Panc1 (cell line): ENCODE measurements around the gene KIRREL3. TPM values are rescaled to one million over a fixed set of nuclear protein-coding genes. Genes with fewer than 3 reads are reported as not detected.

Source experiments
- ATAC-seq: fragments of 200-7000 bp; cut with Tn5 transposase; 2 replicates; pipeline ENCODE4 v1.9.1; 2020; ENCODE audit warnings: mild to moderate bottlenecking, moderate library complexity
- BruUV-seq: library from RNA; stranded (reverse); fragments of 400-500 nt; replicated peaks from 2 replicates; lab custom pipeline; 2021; lab: Mats Ljungman, UMichigan
- CTCF ChIA-PET: fragments of 300-600 bp; sonication (Branson Sonifier 250); formaldehyde crosslinking; loops from one replicate; lab custom pipeline; 2022; ENCODE audit warnings: antibody characterized with exemption; lab: Charles Lee
- POLR2A ChIA-PET: fragments of 300-600 bp; sonication (Branson Sonifier 250); formaldehyde crosslinking; loops from one replicate; lab custom pipeline; 2022; ENCODE audit warnings: antibody characterized with exemption; lab: Charles Lee
- DNase-seq: peaks from one replicate; pipeline ENCODE4 v3.0.0-alpha.2; 2010; ENCODE audit warnings: low read depth, low spot score
- H3K27ac ChIP-seq: 2 replicates; pipeline ENCODE4 v1.5.1; 2011; ENCODE audit warnings: mild to moderate bottlenecking, low read length, inconsistent platforms
- H3K27me3 ChIP-seq: fragments of 200-500 bp; sonication (Bioruptor generic); 2 replicates; pipeline ENCODE4 v1.6.0; 2014; ENCODE audit warnings: low read length, inconsistent platforms; ENCODE audit not compliant: control insufficient read depth, insufficient read depth
- H3K36me3 ChIP-seq: fragments of 200-500 bp; sonication (Bioruptor generic); 2 replicates; pipeline ENCODE4 v1.5.1; 2014; ENCODE audit warnings: inconsistent platforms, mild to moderate bottlenecking, low read length, moderate library complexity; ENCODE audit not compliant: control insufficient read depth, insufficient read depth
- H3K4me1 ChIP-seq: 2 replicates; pipeline ENCODE4 v1.5.1; 2011; ENCODE audit warnings: inconsistent platforms, mild to moderate bottlenecking, low read length, moderate library complexity; ENCODE audit not compliant: control insufficient read depth, insufficient read depth
- H3K4me3 ChIP-seq, 2 experiments: 2 replicates each; pipeline ENCODE4 v1.5.1; 2011 to 2012; ENCODE audit warnings: low read depth in 2 of 2, low read length in 2 of 2, mild to moderate bottlenecking in 2 of 2, inconsistent platforms in 1 of 2, moderate library complexity in 1 of 2
- H3K9me3 ChIP-seq: fragments of 200-500 bp; sonication (Bioruptor generic); 2 replicates; pipeline ENCODE4 v1.5.1; 2014; ENCODE audit warnings: low read depth, mild to moderate bottlenecking, inconsistent platforms, low read length, moderate library complexity; ENCODE audit not compliant: control insufficient read depth, insufficient read depth
- CTCF ChIP-seq: fragments of 450-650 bp; IDR thresholded peaks from 2 replicates; pipeline ENCODE4 v1.5.1; 2017; ENCODE audit warnings: mild to moderate bottlenecking
- POLR2AphosphoS5 ChIP-seq: IDR thresholded peaks from 2 replicates; pipeline ENCODE4 v1.6.1; 2012; ENCODE audit warnings: mild to moderate bottlenecking, low read depth, low read length, moderate library complexity
- SIN3A ChIP-seq: IDR thresholded peaks from 2 replicates; pipeline ENCODE4 v1.6.1; 2012; ENCODE audit warnings: low read depth, mild to moderate bottlenecking, low read length, moderate library complexity, borderline replicate concordance; ENCODE audit not compliant: insufficient read depth
- TCF7L2 ChIP-seq: IDR thresholded peaks from 2 replicates; pipeline ENCODE4 v1.6.1; 2011; ENCODE audit warnings: mild to moderate bottlenecking, low read depth, low read length, inconsistent platforms
- in situ Hi-C: cut with HindIII; loops from 2 replicates; pipeline ENCODE4 v1.10.0; 2016; ENCODE audit warnings: low sequenced_read_pairs, low pct_unique_long_range_greater_than_20kb
- intact Hi-C: fragments of 100-400 bp; cut with micrococcal nuclease; formaldehyde crosslinking; loops from one replicate; pipeline ENCODE4 v1.10.0; 2022; ENCODE audit not compliant: unreplicated experiment
- total RNA-seq: library from RNA; stranded (reverse); gene quantifications from one replicate; pipeline ENCODE4 v1.2.1, GENCODE V29; 2021; ENCODE audit not compliant: unreplicated experiment
- TF ChIP-seq, protein P1 (sequence below), 2 experiments: IDR thresholded peaks; 2 replicates each; pipeline ENCODE4 v1.6.1; 2011 to 2012; ENCODE audit warnings: low read depth in 2 of 2, control low read depth in 1 of 2, low read length in 1 of 2, mild to moderate bottlenecking in 1 of 2, moderate library complexity in 1 of 2; ENCODE audit not compliant: insufficient read depth in 1 of 2

Gene KIRREL3
- total RNA-seq, 1 experiment from 2014 or later = 0.36 TPM

DNA sequence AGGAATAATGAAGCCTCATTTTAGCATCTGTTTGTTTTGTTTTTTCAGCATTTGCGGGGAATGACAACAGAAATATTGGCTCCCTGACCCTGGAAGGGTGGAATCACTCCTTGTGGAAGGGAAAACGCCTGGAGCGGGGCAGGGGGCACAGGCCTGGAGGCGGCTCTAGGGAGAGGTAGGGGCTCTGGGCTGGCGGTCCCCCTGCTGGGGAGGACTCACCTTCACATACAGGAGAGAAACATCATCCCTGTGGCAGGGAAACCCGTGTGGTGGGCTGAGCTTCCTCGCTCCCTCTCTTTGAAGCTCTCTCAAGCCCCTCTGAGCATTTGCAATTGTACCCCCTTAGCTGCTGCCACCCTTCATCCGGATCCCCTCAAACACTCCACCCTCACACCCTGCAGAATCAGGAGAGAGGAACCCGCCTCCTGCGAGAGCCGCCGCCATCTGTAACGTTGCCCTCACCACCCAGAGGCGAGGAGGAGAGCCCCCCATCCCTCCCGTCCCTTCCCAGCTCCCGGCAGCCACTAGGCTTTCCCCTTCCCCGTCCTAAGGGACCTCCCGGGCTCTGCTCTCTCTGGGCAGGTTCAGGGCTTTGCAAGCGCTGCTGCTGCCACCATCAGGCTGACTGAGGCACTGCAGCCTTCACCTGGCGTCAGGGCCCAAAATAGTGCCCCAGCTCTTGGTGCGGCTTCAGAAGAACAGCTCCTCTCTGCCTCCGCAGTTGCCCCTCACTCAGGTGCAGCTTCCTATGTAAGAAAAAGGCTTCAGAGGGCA lies 10.4 kb downstream of the KIRREL3 start:
- peak; percentile 39 for DNase-seq
- ATAC-seq = peak; percentile 92
- POLR2A ChIA-PET = no interaction called here
- Histone ChIP-seq H3K27ac (no peak overlapping the region), H3K27me3 (peaks cover 27% of the 10 kb centered on the region), H3K4me3 (no peak overlapping the region), H3K4me1 (no peaks in the 10 kb centered on the region), H3K36me3 (no peaks in the 10 kb centered on the region), H3K9me3 (no peaks in the 10 kb centered on the region)
- CTCF ChIA-PET = interaction anchor here (1.0 to 1.7 kb wide), 2 partner anchors 274 to 504 kb away, joined by 4 to 7 read pairs; no protein-coding TSS in a partner anchor
- in situ Hi-C loops (no loop called here), intact Hi-C loops (loop anchor here (2.0 to 5.0 kb wide), 3 partner anchors 273 to 503 kb away; no protein-coding TSS in a partner anchor)
- TF ChIP-seq CTCF (peak; percentile 99), POLR2AphosphoS5 (no peak), TCF7L2 (no peak), SIN3A (no peak)
- TF ChIP-seq, protein P1, sequence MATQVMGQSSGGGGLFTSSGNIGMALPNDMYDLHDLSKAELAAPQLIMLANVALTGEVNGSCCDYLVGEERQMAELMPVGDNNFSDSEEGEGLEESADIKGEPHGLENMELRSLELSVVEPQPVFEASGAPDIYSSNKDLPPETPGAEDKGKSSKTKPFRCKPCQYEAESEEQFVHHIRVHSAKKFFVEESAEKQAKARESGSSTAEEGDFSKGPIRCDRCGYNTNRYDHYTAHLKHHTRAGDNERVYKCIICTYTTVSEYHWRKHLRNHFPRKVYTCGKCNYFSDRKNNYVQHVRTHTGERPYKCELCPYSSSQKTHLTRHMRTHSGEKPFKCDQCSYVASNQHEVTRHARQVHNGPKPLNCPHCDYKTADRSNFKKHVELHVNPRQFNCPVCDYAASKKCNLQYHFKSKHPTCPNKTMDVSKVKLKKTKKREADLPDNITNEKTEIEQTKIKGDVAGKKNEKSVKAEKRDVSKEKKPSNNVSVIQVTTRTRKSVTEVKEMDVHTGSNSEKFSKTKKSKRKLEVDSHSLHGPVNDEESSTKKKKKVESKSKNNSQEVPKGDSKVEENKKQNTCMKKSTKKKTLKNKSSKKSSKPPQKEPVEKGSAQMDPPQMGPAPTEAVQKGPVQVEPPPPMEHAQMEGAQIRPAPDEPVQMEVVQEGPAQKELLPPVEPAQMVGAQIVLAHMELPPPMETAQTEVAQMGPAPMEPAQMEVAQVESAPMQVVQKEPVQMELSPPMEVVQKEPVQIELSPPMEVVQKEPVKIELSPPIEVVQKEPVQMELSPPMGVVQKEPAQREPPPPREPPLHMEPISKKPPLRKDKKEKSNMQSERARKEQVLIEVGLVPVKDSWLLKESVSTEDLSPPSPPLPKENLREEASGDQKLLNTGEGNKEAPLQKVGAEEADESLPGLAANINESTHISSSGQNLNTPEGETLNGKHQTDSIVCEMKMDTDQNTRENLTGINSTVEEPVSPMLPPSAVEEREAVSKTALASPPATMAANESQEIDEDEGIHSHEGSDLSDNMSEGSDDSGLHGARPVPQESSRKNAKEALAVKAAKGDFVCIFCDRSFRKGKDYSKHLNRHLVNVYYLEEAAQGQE (IDR thresholded peaks at IDR 0.05; ENCODE audit: insufficient read depth in 1 of 2, low read depth in 2 of 2, low read length in 1 of 2) = no peak; a peak in 1 of 4 replicates
- BruUV-seq = no TSS peak

- TF ChIP-seq TCF7L2 (no peak), SIN3A (no peak), CTCF (no peak), POLR2AphosphoS5 (no peak)
- TF ChIP-seq, protein P1 (IDR thresholded peaks at IDR 0.05; ENCODE audit: insufficient read depth in 1 of 2, low read depth in 2 of 2, low read length in 1 of 2) = no peak
- Histone ChIP-seq H3K27ac (no peak overlapping the region), H3K36me3 (no peaks in the 10 kb centered on the region), H3K4me3 (no peak overlapping the region), H3K27me3 (peaks cover 27% of the 10 kb centered on the region), H3K9me3 (no peaks in the 10 kb centered on the region), H3K4me1 (no peaks in the 10 kb centered on the region)
- in situ Hi-C loops = no loop called here
- DNase-seq (no peak), ATAC-seq (no peak)
- BruUV-seq = no TSS peak
- CTCF ChIA-PET = interaction anchor here (1.1 kb wide), 1 partner anchor 381 kb away, joined by 4 read pairs; no protein-coding TSS in a partner anchor
- intact Hi-C loops = loop anchor here (5.0 kb wide), 1 partner anchor 501 kb away; no protein-coding TSS in a partner anchor
- POLR2A ChIA-PET = no interaction called here
These were observed 11.9 kb downstream of the KIRREL3 start for GRCh38 chr11:126988655-126989054.
